Loucy (cell line): Measurements from ENCODE around the gene XXYLT1.
A peak's percentile ranks its signal among the peaks of the same experiment; 100 is the strongest.

Source experiments
- H2AFZ ChIP-seq: fragments of 200-600 bp; sonication (generic); 2 replicates; pipeline ENCODE4 v1.6.0; 2016; ENCODE audit warnings: antibody characterized with exemption, mild to moderate bottlenecking, low read length, moderate library complexity
- H3F3A ChIP-seq: fragments of 200-600 bp; 2 replicates; pipeline ENCODE4 v1.6.0; 2016; ENCODE audit warnings: antibody characterized with exemption, low read depth, mild to moderate bottlenecking
- H3K27me3 ChIP-seq: fragments of 200-600 bp; sonication (generic); 2 replicates; pipeline ENCODE4 v1.6.1; 2014; ENCODE audit warnings: low read length, mild to moderate bottlenecking; ENCODE audit not compliant: insufficient read depth, poor library complexity, severe bottlenecking
- H3K36me3 ChIP-seq: fragments of 200-600 bp; sonication (generic); 2 replicates; pipeline ENCODE4 v1.6.1; 2016; ENCODE audit warnings: low read length; ENCODE audit not compliant: insufficient read depth
- H3K4me1 ChIP-seq: fragments of 200-600 bp; sonication (generic); 2 replicates; pipeline ENCODE4 v1.5.1; 2014; ENCODE audit warnings: low read length, mild to moderate bottlenecking; ENCODE audit not compliant: insufficient read depth, poor library complexity, severe bottlenecking
- H3K4me2 ChIP-seq: fragments of 200-600 bp; sonication (generic); 2 replicates; pipeline ENCODE4 v1.6.0; 2014; ENCODE audit warnings: antibody characterized with exemption, low read length, low read depth, mild to moderate bottlenecking; ENCODE audit not compliant: poor library complexity, severe bottlenecking
- H3K4me3 ChIP-seq: fragments of 200-600 bp; sonication (generic); 2 replicates; pipeline ENCODE4 v1.5.1; 2014; ENCODE audit warnings: low read length, mild to moderate bottlenecking, mixed read lengths; ENCODE audit not compliant: poor library complexity, severe bottlenecking
- H3K79me2 ChIP-seq: fragments of 200-600 bp; sonication (generic); 2 replicates; pipeline ENCODE4 v1.6.1; 2014; ENCODE audit warnings: low read length; ENCODE audit not compliant: insufficient read depth
- H3K9ac ChIP-seq: fragments of 200-600 bp; sonication (generic); 2 replicates; pipeline ENCODE4 v1.6.0; 2014; ENCODE audit warnings: mild to moderate bottlenecking, low read depth, low read length, moderate library complexity; ENCODE audit not compliant: poor library complexity, severe bottlenecking
- H3K9me2 ChIP-seq: fragments of 200-600 bp; sonication (generic); replicated peaks from 2 replicates; pipeline ENCODE4 v1.6.1; 2016; ENCODE audit warnings: low read depth, low read length, mixed read lengths
- H3K9me3 ChIP-seq: fragments of 200-600 bp; sonication (generic); 2 replicates; pipeline ENCODE4 v1.6.1; 2014; ENCODE audit warnings: mild to moderate bottlenecking, antibody characterized with exemption, low read length, low read depth; ENCODE audit not compliant: insufficient read depth
- H4K20me1 ChIP-seq: fragments of 200-600 bp; sonication (generic); 2 replicates; pipeline ENCODE4 v1.6.0; 2014; ENCODE audit warnings: antibody characterized with exemption, low read length, mild to moderate bottlenecking; ENCODE audit not compliant: insufficient read depth, poor library complexity, severe bottlenecking
- EZH2phosphoT487 ChIP-seq: fragments of 200-600 bp; IDR thresholded peaks from 2 replicates; pipeline ENCODE4 v1.6.1; 2018; ENCODE audit warnings: antibody characterized with exemption, mild to moderate bottlenecking, moderate library complexity, borderline replicate concordance
- TF ChIP-seq, protein P1 (sequence below): fragments of 200-600 bp; sonication (generic); conservative IDR thresholded peaks from 2 replicates; pipeline ENCODE4 v1.5.1; 2014; ENCODE audit warnings: mild to moderate bottlenecking, antibody characterized with exemption, low read length

Gene XXYLT1

DNA sequence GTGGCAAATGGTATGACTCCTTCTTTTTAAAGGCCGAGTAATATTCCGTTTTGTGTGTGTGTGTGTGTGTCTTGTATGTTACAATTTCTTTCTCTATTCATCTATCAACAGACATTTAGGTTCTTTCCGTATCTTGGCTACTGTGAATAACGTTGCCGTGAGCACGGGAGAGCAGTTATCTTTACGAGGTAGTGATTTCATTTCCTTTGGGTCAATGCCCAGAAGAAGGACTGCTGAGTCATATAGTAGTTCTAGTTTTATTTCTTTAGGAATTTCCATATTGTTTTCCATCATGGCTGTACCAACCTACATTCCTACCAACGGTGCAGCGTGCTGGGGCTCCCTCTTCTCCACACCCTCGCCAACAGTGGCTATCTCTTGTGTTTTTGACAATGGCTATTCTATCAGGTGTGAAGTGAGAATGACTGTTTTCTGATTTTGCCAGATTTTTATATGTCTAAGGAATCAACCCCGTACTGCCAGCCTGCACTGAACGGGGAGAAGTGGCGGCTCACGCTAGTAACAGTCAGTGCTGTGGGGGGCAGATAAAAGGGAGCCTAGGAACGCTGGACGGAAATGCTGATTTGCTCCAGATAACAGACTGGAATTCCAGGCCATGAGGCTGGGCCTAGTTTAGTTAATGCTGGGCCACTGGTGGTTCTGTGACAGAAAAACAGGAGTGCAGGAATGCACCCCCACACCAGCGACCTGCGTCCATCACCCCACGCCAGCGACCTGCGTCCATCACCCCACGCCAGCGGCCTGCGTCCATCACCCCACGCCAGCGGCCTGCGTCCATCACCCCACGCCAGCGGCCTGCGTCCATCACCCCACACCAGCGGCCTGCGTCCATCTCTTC is 168.1 kb downstream of the XXYLT1 start:
- Histone ChIP-seq H3K79me2 (peaks cover 57% of the 10 kb centered on the region), H3K9me3 (no peaks in the 10 kb centered on the region), H3K9me2 (no peaks in the 10 kb centered on the region), H2AFZ (no peak overlapping the region), H3K27me3 (no peaks in the 10 kb centered on the region), H3K9ac (no peak overlapping the region), H3K4me3 (no peak overlapping the region), H3F3A (no peaks in the 10 kb centered on the region), H3K4me2 (no peak overlapping the region), H3K36me3 (peaks cover 13% of the 10 kb centered on the region; the same call in 1 of the 2 replicates), H4K20me1 (no peaks in the 10 kb centered on the region), H3K4me1 (peaks cover 37% of the 10 kb centered on the region)
- TF ChIP-seq, protein P1, sequence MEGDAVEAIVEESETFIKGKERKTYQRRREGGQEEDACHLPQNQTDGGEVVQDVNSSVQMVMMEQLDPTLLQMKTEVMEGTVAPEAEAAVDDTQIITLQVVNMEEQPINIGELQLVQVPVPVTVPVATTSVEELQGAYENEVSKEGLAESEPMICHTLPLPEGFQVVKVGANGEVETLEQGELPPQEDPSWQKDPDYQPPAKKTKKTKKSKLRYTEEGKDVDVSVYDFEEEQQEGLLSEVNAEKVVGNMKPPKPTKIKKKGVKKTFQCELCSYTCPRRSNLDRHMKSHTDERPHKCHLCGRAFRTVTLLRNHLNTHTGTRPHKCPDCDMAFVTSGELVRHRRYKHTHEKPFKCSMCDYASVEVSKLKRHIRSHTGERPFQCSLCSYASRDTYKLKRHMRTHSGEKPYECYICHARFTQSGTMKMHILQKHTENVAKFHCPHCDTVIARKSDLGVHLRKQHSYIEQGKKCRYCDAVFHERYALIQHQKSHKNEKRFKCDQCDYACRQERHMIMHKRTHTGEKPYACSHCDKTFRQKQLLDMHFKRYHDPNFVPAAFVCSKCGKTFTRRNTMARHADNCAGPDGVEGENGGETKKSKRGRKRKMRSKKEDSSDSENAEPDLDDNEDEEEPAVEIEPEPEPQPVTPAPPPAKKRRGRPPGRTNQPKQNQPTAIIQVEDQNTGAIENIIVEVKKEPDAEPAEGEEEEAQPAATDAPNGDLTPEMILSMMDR, result no peak
- no peak for TF ChIP-seq EZH2phosphoT487

DNA sequence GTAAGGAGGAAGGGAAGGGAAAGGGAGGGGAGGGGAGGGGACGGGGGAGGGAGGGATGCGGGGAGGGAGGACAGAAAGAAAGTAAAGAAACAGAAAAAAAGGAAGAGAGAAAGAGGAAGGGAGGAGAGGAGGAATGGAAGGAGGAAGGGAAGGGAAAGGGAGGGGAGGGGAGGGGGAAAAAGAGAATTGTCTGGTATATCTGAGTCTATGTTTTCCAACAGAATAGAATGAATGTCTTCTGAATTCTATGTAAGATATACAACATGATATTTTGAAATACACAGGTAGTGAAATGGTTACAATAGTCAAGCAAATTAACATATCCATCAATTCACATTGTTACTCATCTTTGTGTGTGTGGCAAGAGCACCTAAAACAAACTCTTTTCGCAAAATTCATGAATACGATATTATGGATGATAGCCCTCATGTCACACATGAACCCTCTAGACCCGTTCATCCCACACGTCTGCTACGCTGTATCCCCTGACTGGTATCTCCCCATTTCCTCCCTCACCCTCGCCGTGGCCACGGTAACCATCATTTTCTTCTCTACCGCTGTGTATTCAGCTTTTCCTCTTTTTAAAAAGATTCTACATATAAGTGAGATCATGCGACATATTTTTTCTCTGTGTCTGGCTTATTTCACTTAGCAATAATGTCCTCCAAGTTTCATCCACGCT is 168.9 kb downstream of the XXYLT1 start:
- Histone ChIP-seq H3K27me3 (no peaks in the 10 kb centered on the region), H3K36me3 (peaks cover 13% of the 10 kb centered on the region; the same call in 1 of the 2 replicates), H3F3A (no peaks in the 10 kb centered on the region), H3K9me3 (no peaks in the 10 kb centered on the region), H3K4me3 (no peak overlapping the region), H4K20me1 (no peaks in the 10 kb centered on the region), H2AFZ (no peak overlapping the region), H3K4me2 (no peak overlapping the region), H3K9ac (no peak overlapping the region), H3K4me1 (peaks cover 40% of the 10 kb centered on the region), H3K9me2 (no peaks in the 10 kb centered on the region), H3K79me2 (peaks cover 61% of the 10 kb centered on the region)
- no peak for TF ChIP-seq EZH2phosphoT487
- TF ChIP-seq, protein P1, result no peak

DNA sequence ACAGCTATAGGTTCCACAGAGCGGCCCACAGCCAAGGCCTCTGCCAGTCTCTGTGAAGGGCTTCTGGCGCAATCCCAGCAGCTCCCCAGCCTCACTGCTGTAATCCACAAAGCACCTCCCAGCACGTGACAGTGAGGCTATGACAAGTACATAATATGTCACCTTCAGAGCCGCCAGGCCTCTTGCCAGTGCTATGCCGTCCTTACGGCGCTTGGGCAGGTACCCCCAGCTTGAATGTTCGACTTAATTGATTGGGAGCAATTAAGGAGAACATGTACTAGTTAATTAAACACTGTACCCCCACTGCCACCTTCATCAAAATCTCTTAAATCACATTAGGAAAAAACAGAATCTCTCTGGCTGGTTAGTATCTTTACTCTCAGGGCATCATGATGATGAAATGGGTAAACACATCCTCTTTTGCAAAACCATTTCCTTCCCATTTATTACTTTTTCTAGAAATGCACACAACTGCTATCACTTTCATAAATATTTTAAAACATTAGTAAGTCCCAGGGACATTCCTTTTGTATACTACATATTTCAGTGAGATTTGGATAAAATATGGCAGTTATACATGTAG is 169.9 kb downstream of the XXYLT1 start:
- TF ChIP-seq, protein P1, result no peak
- no peak for TF ChIP-seq EZH2phosphoT487
- Histone ChIP-seq H2AFZ (no peak overlapping the region), H3K36me3 (peaks cover 13% of the 10 kb centered on the region; the same call in 1 of the 2 replicates), H3K9me3 (no peaks in the 10 kb centered on the region), H3K4me1 (peaks cover 38% of the 10 kb centered on the region), H3K9ac (peak overlapping the region; percentile 22), H4K20me1 (no peaks in the 10 kb centered on the region), H3K4me3 (no peak overlapping the region), H3K27me3 (no peaks in the 10 kb centered on the region), H3K4me2 (peak overlapping the region; percentile 35), H3K9me2 (no peaks in the 10 kb centered on the region), H3K79me2 (peaks cover 63% of the 10 kb centered on the region), H3F3A (no peaks in the 10 kb centered on the region)
